WTC11 (cell line): ENCODE measurements around the gene ISL2. TPM values are rescaled to one million over a fixed set of nuclear protein-coding genes. Genes with fewer than 3 reads are reported as not detected.

Experiments
- ATAC-seq: fragments of 200-7000 bp; cut with Tn5 transposase; 2 replicates; pipeline ENCODE4 v1.10.0; 2021; ENCODE audit warnings: mild to moderate bottlenecking, moderate library complexity
- CTCF ChIA-PET: fragments of 300-600 bp; sonication (Branson Sonifier 250); formaldehyde crosslinking; loops from one replicate; lab custom pipeline; 2021; ENCODE audit warnings: antibody characterized with exemption; lab: Charles Lee
- POLR2A ChIA-PET: fragments of 350-600 bp; sonication (Branson Sonifier 250); formaldehyde crosslinking; loops from one replicate; lab custom pipeline; 2021; ENCODE audit warnings: antibody characterized with exemption; lab: Charles Lee
- DNase-seq: peaks from one replicate; pipeline ENCODE4 v3.0.0; 2021; ENCODE audit warnings: low spot score
- H3K27ac Mint-ChIP-seq: 2 replicates; pipeline ENCODE4 v1.8.0; 2021; ENCODE audit warnings: mixed read lengths
- H3K27me3 Mint-ChIP-seq: 2 replicates; pipeline ENCODE4 v1.8.0; 2021; ENCODE audit warnings: low read depth, mild to moderate bottlenecking, moderate library complexity, mixed read lengths
- H3K36me3 Mint-ChIP-seq: 2 replicates; pipeline ENCODE4 v1.8.0; 2021; ENCODE audit warnings: mixed read lengths
- H3K4me1 Mint-ChIP-seq: 2 replicates; pipeline ENCODE4 v1.8.0; 2022; ENCODE audit warnings: mixed read lengths
- H3K4me3 Mint-ChIP-seq: 2 replicates; pipeline ENCODE4 v1.8.0; 2021; ENCODE audit warnings: mild to moderate bottlenecking, moderate library complexity, mixed read lengths
- H3K9me3 Mint-ChIP-seq: 2 replicates; pipeline ENCODE4 v1.8.0; 2021; ENCODE audit warnings: mixed read lengths
- CDX4 ChIP-seq: fragments of 250-450 bp; sonication (Bioruptor Pico); IDR thresholded peaks from 2 replicates; pipeline ENCODE4 v1.9.0; 2021; ENCODE audit warnings: moderate library complexity, mild to moderate bottlenecking, inconsistent platforms, borderline replicate concordance
- CREB1 ChIP-seq: sonication (generic); formaldehyde crosslinking; IDR thresholded peaks from 2 replicates; pipeline ENCODE4 v1.8.0; 2023; ENCODE audit warnings: mild to moderate bottlenecking, missing genetic modification reagents
- CREM ChIP-seq: sonication (generic); formaldehyde crosslinking; IDR thresholded peaks from 2 replicates; pipeline ENCODE4 v1.8.1; 2022; ENCODE audit warnings: mild to moderate bottlenecking, missing genetic modification reagents, moderate library complexity
- ELF4 ChIP-seq: sonication (generic); formaldehyde crosslinking; IDR thresholded peaks from 2 replicates; pipeline ENCODE4 v1.8.1; 2022; ENCODE audit warnings: low read depth, mild to moderate bottlenecking, moderate library complexity, missing genetic modification reagents
- ETV6 ChIP-seq: sonication (generic); formaldehyde crosslinking; IDR thresholded peaks from 2 replicates; pipeline ENCODE4 v1.8.1; 2022; ENCODE audit warnings: mild to moderate bottlenecking, missing genetic modification reagents
- HMGA2 ChIP-seq: fragments of 250-450 bp; sonication (Bioruptor Pico); IDR thresholded peaks from 2 replicates; pipeline ENCODE4 v1.4.0; 2021; ENCODE audit warnings: mild to moderate bottlenecking, moderate library complexity
- HMGXB4 ChIP-seq: sonication (generic); formaldehyde crosslinking; IDR thresholded peaks from 2 replicates; pipeline ENCODE4 v1.8.1; 2023; ENCODE audit warnings: mild to moderate bottlenecking, moderate library complexity, missing genetic modification reagents
- JAZF1 ChIP-seq: fragments of 250-450 bp; sonication (Bioruptor Pico); IDR thresholded peaks from 2 replicates; pipeline ENCODE4 v1.9.0; 2021; ENCODE audit warnings: moderate library complexity, mild to moderate bottlenecking, inconsistent platforms
- NR2C2 ChIP-seq: sonication (generic); formaldehyde crosslinking; IDR thresholded peaks from 2 replicates; pipeline ENCODE4 v1.8.0; 2022; ENCODE audit warnings: mild to moderate bottlenecking, missing genetic modification reagents
- NR3C1 ChIP-seq: sonication (generic); formaldehyde crosslinking; conservative IDR thresholded peaks from 2 replicates; pipeline ENCODE4 v1.8.1; 2023; ENCODE audit warnings: low read depth, mild to moderate bottlenecking, missing genetic modification reagents
- RORB ChIP-seq: fragments of 250-450 bp; sonication (Bioruptor Pico); IDR thresholded peaks from 2 replicates; pipeline ENCODE4 v1.9.0; 2021; ENCODE audit warnings: mild to moderate bottlenecking
- TCF7 ChIP-seq: sonication (generic); formaldehyde crosslinking; IDR thresholded peaks from 2 replicates; pipeline ENCODE4 v1.8.0; 2022; ENCODE audit warnings: mild to moderate bottlenecking, low read depth, missing genetic modification reagents, moderate library complexity
- TEAD1 ChIP-seq: sonication (generic); formaldehyde crosslinking; IDR thresholded peaks from 2 replicates; pipeline ENCODE4 v1.8.0; 2022; ENCODE audit warnings: mild to moderate bottlenecking, missing genetic modification reagents
- USF2 ChIP-seq: sonication (generic); formaldehyde crosslinking; IDR thresholded peaks from 2 replicates; pipeline ENCODE4 v1.8.1; 2023; ENCODE audit warnings: mild to moderate bottlenecking, missing genetic modification reagents, moderate library complexity
- ZBTB21 ChIP-seq: sonication (generic); formaldehyde crosslinking; IDR thresholded peaks from 2 replicates; pipeline ENCODE4 v1.8.1; 2023; ENCODE audit warnings: mild to moderate bottlenecking, missing genetic modification reagents, borderline replicate concordance
- ZBTB43 ChIP-seq: sonication (generic); formaldehyde crosslinking; IDR thresholded peaks from 2 replicates; pipeline ENCODE4 v1.8.1; 2023; ENCODE audit warnings: mild to moderate bottlenecking, missing genetic modification reagents
- ZMAT4 ChIP-seq: fragments of 250-450 bp; sonication (Bioruptor Pico); IDR thresholded peaks from 2 replicates; pipeline ENCODE4 v1.9.0; 2021; ENCODE audit warnings: mild to moderate bottlenecking
- ZNF121 ChIP-seq: sonication (generic); formaldehyde crosslinking; IDR thresholded peaks from 2 replicates; pipeline ENCODE4 v1.8.0; 2023; ENCODE audit warnings: missing genetic modification reagents
- ZNF138 ChIP-seq: sonication (generic); formaldehyde crosslinking; conservative IDR thresholded peaks from 2 replicates; pipeline ENCODE4 v1.8.1; 2022; ENCODE audit warnings: mild to moderate bottlenecking, moderate library complexity, missing genetic modification reagents
- ZNF281 ChIP-seq: sonication (generic); formaldehyde crosslinking; IDR thresholded peaks from 2 replicates; pipeline ENCODE4 v1.8.0; 2023; ENCODE audit warnings: mild to moderate bottlenecking, missing genetic modification reagents
- ZNF317 ChIP-seq: sonication (generic); formaldehyde crosslinking; IDR thresholded peaks from 2 replicates; pipeline ENCODE4 v1.8.1; 2023; ENCODE audit warnings: low read depth, mild to moderate bottlenecking, moderate library complexity, missing genetic modification reagents, borderline replicate concordance
- ZNF416 ChIP-seq: fragments of 250-450 bp; sonication (Bioruptor Pico); IDR thresholded peaks from 2 replicates; pipeline ENCODE4 v1.9.0; 2021; ENCODE audit warnings: mild to moderate bottlenecking, inconsistent platforms
- ZNF512 ChIP-seq: sonication (generic); formaldehyde crosslinking; IDR thresholded peaks from 2 replicates; pipeline ENCODE4 v1.8.1; 2022; ENCODE audit warnings: missing genetic modification reagents, borderline replicate concordance
- total RNA-seq: library from RNA; stranded (reverse); gene quantifications from 3 replicates; pipeline ENCODE4 v1.2.3, GENCODE V29; 2021

ISL2 gene
- total RNA-seq, 1 experiment from 2014 or later, result 0.24 TPM

- no peak for ATAC-seq
- no peaks in the 10 kb centered on the region for H3K27me3 Mint-ChIP-seq
- TF ChIP-seq HMGA2 (CRISPR knock-in tag) (no peak), TCF7 (CRISPR knock-in tag) (no peak), ZMAT4 (CRISPR knock-in tag) (no peak), ZNF121 (no peak), ELF4 (CRISPR knock-in tag) (no peak), USF2 (CRISPR knock-in tag) (no peak), CDX4 (CRISPR knock-in tag) (no peak), ZNF138 (CRISPR knock-in tag) (no peak), NR3C1 (CRISPR knock-in tag) (no peak), ZNF512 (CRISPR knock-in tag) (no peak), ZNF281 (CRISPR knock-in tag) (no peak), CREB1 (CRISPR knock-in tag) (no peak)
- H3K4me3 Mint-ChIP-seq, result no peak overlapping the region
- POLR2A ChIA-PET, result no interaction called here
- no peak for DNase-seq
- H3K4me1 Mint-ChIP-seq, result no peaks in the 10 kb centered on the region
- no peak overlapping the region for H3K27ac Mint-ChIP-seq
- CTCF ChIA-PET, result no interaction called here
- no peaks in the 10 kb centered on the region for H3K36me3 Mint-ChIP-seq
- H3K9me3 Mint-ChIP-seq, result no peaks in the 10 kb centered on the region
These were observed 44.8 kb downstream of the ISL2 start for GRCh38 chr15:76381366-76381765.

- Mint-ChIP-seq H3K27me3 (no peaks in the 10 kb centered on the region; the same call in 1 of the 2 replicates), H3K27ac (no peak overlapping the region), H3K36me3 (no peaks in the 10 kb centered on the region), H3K4me3 (no peak overlapping the region), H3K9me3 (no peaks in the 10 kb centered on the region), H3K4me1 (no peaks in the 10 kb centered on the region)
- ATAC-seq (no peak), DNase-seq (no peak)
- ChIA-PET CTCF (no interaction called here), POLR2A (no interaction called here)
- no peak for TF ChIP-seq CREM (CRISPR knock-in tag)
- TF ChIP-seq ZBTB21 (CRISPR knock-in tag), result no peak
- TF ChIP-seq RORB (CRISPR knock-in tag), result no peak
- no peak for TF ChIP-seq NR2C2 (CRISPR knock-in tag)
- TF ChIP-seq HMGXB4 (CRISPR knock-in tag), result no peak
- TF ChIP-seq ZNF281 (CRISPR knock-in tag), result no peak
- TF ChIP-seq ZBTB43, result no peak
- no peak for TF ChIP-seq TEAD1 (CRISPR knock-in tag)
- TF ChIP-seq ZNF416 (CRISPR knock-in tag), result no peak
- TF ChIP-seq JAZF1 (CRISPR knock-in tag), result no peak
- no peak for TF ChIP-seq ETV6 (CRISPR knock-in tag)
- no peak for TF ChIP-seq ZNF317 (CRISPR knock-in tag)
These were observed 46.6 kb downstream of the ISL2 start for GRCh38 chr15:76382987-76383728.
